Psoas muscle (tissue), 8 donors: ENCODE data around the gene HBS1L. TPM values are rescaled to one million over a fixed set of nuclear protein-coding genes. Genes with fewer than 3 reads are reported as not detected.

ENCODE experiments used
- ATAC-seq, 4 donors: fragments of 200-7000 bp; cut with Tn5 transposase; one replicate each; pipeline ENCODE4 v1.9.1; 2020; ENCODE audit warnings: moderate library complexity in 3 of 4, mild to moderate bottlenecking in 2 of 4
- DNase-seq, 2 donors: peaks; one replicate each; pipeline ENCODE4 v3.0.0-alpha.2; 2020
- H3K27ac ChIP-seq: fragments of 200-600 bp; one replicate; pipeline ENCODE4 v1.8.0; 2022
- H3K27me3 ChIP-seq, 3 donors: fragments of 200-600 bp in 1 of 3; one replicate each; pipeline versions ENCODE4 v1.6.1 to v1.8.0; 2013 to 2022; ENCODE audit warnings: low read length in 2 of 3, mild to moderate bottlenecking in 2 of 3, moderate library complexity in 1 of 3; ENCODE audit not compliant: insufficient read depth in 3 of 3
- H3K36me3 ChIP-seq, 2 donors: fragments of 200-600 bp in 1 of 2; one replicate each; pipeline versions ENCODE4 v1.6.1 to v1.8.0; 2013 to 2022; ENCODE audit warnings: low read depth in 1 of 2, mild to moderate bottlenecking in 1 of 2, moderate library complexity in 1 of 2; ENCODE audit not compliant: insufficient read depth in 1 of 2
- H3K4me1 ChIP-seq: fragments of 200-600 bp; one replicate; pipeline ENCODE4 v1.8.0; 2022
- H3K4me3 ChIP-seq: fragments of 200-600 bp; one replicate; pipeline ENCODE4 v1.8.0; 2022; ENCODE audit warnings: mild to moderate bottlenecking
- H3K9me3 ChIP-seq: fragments of 200-600 bp; one replicate; pipeline ENCODE4 v1.8.0; 2022
- CTCF ChIP-seq: fragments of 200-600 bp; IDR thresholded peaks from one replicate; pipeline ENCODE4 v1.8.0; 2022; ENCODE audit warnings: antibody characterized with exemption
- WGBS, 3 donors: extraction: QIAGEN DNeasy Blood & Tissue Kit; methylation state at CpG; one replicate each; pipeline versions ENCODE4 v1.1.6 to v1.1.7; 2013; 5-methylcytosine and 5-hydroxymethylcytosine counted together
- intact Hi-C, 2 donors: fragments of 100-400 bp; cut with DNase I; formaldehyde crosslinking; loops; one replicate each; pipeline versions ENCODE4 v1.11.0 to v1.14.2; 2022
- polyA plus RNA-seq, 3 donors: library from polyadenylated mRNA; stranded (reverse); fragments of 200-250 nt; gene quantifications; one replicate each; pipeline ENCODE4 v1.2.3, GENCODE V29; 2013
- total RNA-seq, 4 donors: library from RNA; stranded (reverse); fragmentation: NEBNext Ultra II Directional in 2 of 4; extraction: Animal tissue kit (Norgen Biotek cat#: 25700) in 2 of 4; gene quantifications; one replicate each; pipeline versions ENCODE4 v1.2.1 to v1.2.4, GENCODE V29; 2021 to 2023
- donor health status: healthy with polysubstance abuse.
- donor health status: DM: no; HTN: no; CAD: no; lungs with moderate emphysema.
- donor health status: Bipolar disorder and iron deficiency.
- donor health status: healthy.
- donor health status: DM: yes; HTN: yes; CAD: no.
- donor health status: DM: no; HTN: no; CAD: no.
- donor health status: DM: no; HTN: no; CAD: no.
- donor health status: DM: yes; HTN: yes; CAD: no.

HBS1L gene
- total and polyA plus RNA-seq, 7 donors: 55.1 to 143 (median 99.5) TPM

- Histone ChIP-seq H3K4me3 (no peak overlapping the region), H3K36me3 (peaks cover 0 to 17% of the 10 kb centered on the region in 2 donors), H3K27ac (no peak overlapping the region), H3K4me1 (no peaks in the 10 kb centered on the region), H3K9me3 (no peaks in the 10 kb centered on the region), H3K27me3 (no peaks in the 10 kb centered on the region)
- DNase-seq (no peak), ATAC-seq (no peak)
- WGBS, 3 donors: 73 to 85% (median 75%) methylated on average over 5 of the region's 5 CpGs
- no peak for TF ChIP-seq CTCF
- intact Hi-C loops: loop anchor here in 1 of 2 donors (5.0 kb wide), 1 partner anchor 827 kb away; no protein-coding TSS in a partner anchor
These were observed 115.7 kb downstream of the HBS1L start for GRCh38 chr6:134938896-134939295.

- no peak for TF ChIP-seq CTCF
- DNase-seq (no peak), ATAC-seq (peak in 1 of 4 donors; percentile 30)
- Histone ChIP-seq H3K4me3 (no peak overlapping the region), H3K36me3 (peaks cover 0 to 21% of the 10 kb centered on the region in 2 donors), H3K4me1 (no peaks in the 10 kb centered on the region), H3K27ac (no peak overlapping the region), H3K27me3 (no peaks in the 10 kb centered on the region), H3K9me3 (no peaks in the 10 kb centered on the region)
- 68 to 75% (median 71%) methylated on average over 5 of the region's 5 CpGs for WGBS, 3 donors
- intact Hi-C loops: loop anchor here in 1 of 2 donors (5.0 kb wide), 1 partner anchor 825 kb away; no protein-coding TSS in a partner anchor
These were observed 117.2 kb downstream of the HBS1L start for GRCh38 chr6:134937426-134937825.

GRCh38 chr6:134936931-134937330 lies 117.7 kb downstream of the HBS1L start:
- no peak overlapping the region for H3K4me3 ChIP-seq
- H3K36me3 ChIP-seq: peaks cover 0 to 19% of the 10 kb centered on the region in 2 donors
- no peak for DNase-seq
- H3K9me3 ChIP-seq: no peaks in the 10 kb centered on the region
- H3K27ac ChIP-seq: no peak overlapping the region
- WGBS, 3 donors: 64 to 70% (median 70%) methylated on average over 5 of the region's 5 CpGs
- intact Hi-C loops: loop anchor here in 1 of 2 donors (5.0 kb wide), 1 partner anchor 825 kb away; no protein-coding TSS in a partner anchor
- H3K4me1 ChIP-seq: no peaks in the 10 kb centered on the region
- H3K27me3 ChIP-seq: no peaks in the 10 kb centered on the region
- TF ChIP-seq CTCF: no peak
- ATAC-seq: no peak

GRCh38 chr6:134936476-134936875 lies 118.1 kb downstream of the HBS1L start:
- 96% methylated on average over 5 of the region's 5 CpGs for WGBS, 3 donors
- intact Hi-C loops: loop anchor here in 1 of 2 donors (5.0 kb wide), 1 partner anchor 824 kb away; no protein-coding TSS in a partner anchor

More at GRCh38 chr6:134936476-134936875, 118.1 kb downstream of the HBS1L start:
- no peaks in the 10 kb centered on the region for H3K4me1 ChIP-seq
- DNase-seq (no peak), ATAC-seq (no peak)
- H3K27ac ChIP-seq: no peak overlapping the region
- TF ChIP-seq CTCF: no peak
- H3K9me3 ChIP-seq: no peaks in the 10 kb centered on the region
- peaks cover 0 to 22% of the 10 kb centered on the region in 2 donors for H3K36me3 ChIP-seq
- no peak overlapping the region for H3K4me3 ChIP-seq
- H3K27me3 ChIP-seq: no peaks in the 10 kb centered on the region
